Caco-2 (cell line): ENCODE results near the gene MAP3K13. TPM values are rescaled to one million over a fixed set of nuclear protein-coding genes. Genes with fewer than 3 reads are reported as not detected.
"Not testable (repeated sequence)": the region's sequence is repeated elsewhere in the genome, so short reads cannot be mapped to it uniquely, and the experiment has no call there.

Source experiments
- BruUV-seq: library from RNA; stranded (reverse); fragments of 400-500 nt; replicated peaks from 2 replicates; lab custom pipeline; 2021; lab: Mats Ljungman, UMichigan
- CTCF ChIA-PET: fragments of 300-600 bp; sonication (Branson Sonifier 250); formaldehyde crosslinking; loops from one replicate; lab custom pipeline; 2022; ENCODE audit warnings: antibody characterized with exemption; lab: Charles Lee
- POLR2A ChIA-PET: fragments of 300-600 bp; sonication (Branson Sonifier 250); formaldehyde crosslinking; loops from one replicate; lab custom pipeline; 2022; ENCODE audit warnings: antibody characterized with exemption; lab: Charles Lee
- DNase-seq, 2 experiments: peaks; one replicate each; pipeline versions ENCODE4 v3.0.0 to v3.0.0-alpha.2; 2020 to 2022
- H3K27me3 ChIP-seq: replicated peaks from 2 replicates; pipeline ENCODE4 v1.6.0; 2011; ENCODE audit warnings: low read length; ENCODE audit not compliant: control insufficient read depth, insufficient read depth
- H3K36me3 ChIP-seq: 2 replicates; pipeline ENCODE4 v1.5.1; 2011; ENCODE audit warnings: low read length; ENCODE audit not compliant: control insufficient read depth, insufficient read depth
- H3K4me1 ChIP-seq: fragments of 250-450 bp; sonication (Bioruptor Pico); 2 replicates; pipeline ENCODE4 v1.5.1; 2020; ENCODE audit warnings: mild to moderate bottlenecking
- H3K4me3 ChIP-seq: 2 replicates; pipeline ENCODE4 v1.5.1; 2011; ENCODE audit warnings: low read depth, mild to moderate bottlenecking, control low read depth, low read length
- H3K9me3 ChIP-seq: fragments of 250-450 bp; sonication (Bioruptor Pico); 2 replicates; pipeline ENCODE4 v1.5.1; 2020; ENCODE audit warnings: mild to moderate bottlenecking, moderate library complexity
- H3K27ac Mint-ChIP-seq: one replicate; pipeline ENCODE4 v1.8.0; 2022; ENCODE audit warnings: mixed read lengths; ENCODE audit not compliant: unreplicated experiment
- H3K27me3 Mint-ChIP-seq: one replicate; pipeline ENCODE4 v1.8.0; 2022; ENCODE audit warnings: mixed read lengths; ENCODE audit not compliant: insufficient read depth, unreplicated experiment
- H3K36me3 Mint-ChIP-seq: one replicate; pipeline ENCODE4 v1.8.0; 2022; ENCODE audit warnings: mild to moderate bottlenecking, mixed read lengths; ENCODE audit not compliant: insufficient read depth, unreplicated experiment
- H3K4me1 Mint-ChIP-seq: one replicate; pipeline ENCODE4 v1.8.0; 2022; ENCODE audit warnings: low read depth, mixed read lengths; ENCODE audit not compliant: unreplicated experiment
- H3K4me3 Mint-ChIP-seq: one replicate; pipeline ENCODE4 v1.8.0; 2022; ENCODE audit warnings: mild to moderate bottlenecking, moderate library complexity, mixed read lengths; ENCODE audit not compliant: unreplicated experiment
- H3K9me3 Mint-ChIP-seq: one replicate; pipeline ENCODE4 v1.8.0; 2022; ENCODE audit warnings: mixed read lengths; ENCODE audit not compliant: unreplicated experiment
- CTCF ChIP-seq, 2 experiments: fragments of 200-600 bp in 1 of 2; IDR thresholded peaks; 1 replicate in 1 of 2; 2 replicates in 1 of 2; pipeline versions ENCODE4 v1.5.1 to v1.8.0; 2011 to 2022; ENCODE audit warnings: antibody characterized with exemption in 1 of 2, control low read depth in 1 of 2, inconsistent platforms in 1 of 2, low read depth in 1 of 2, low read length in 1 of 2, mild to moderate bottlenecking in 1 of 2, moderate library complexity in 1 of 2; ENCODE audit not compliant: insufficient read depth in 1 of 2, severe bottlenecking in 1 of 2, unreplicated experiment in 1 of 2
- intact Hi-C: fragments of 100-400 bp; cut with micrococcal nuclease; formaldehyde crosslinking; loops from one replicate; pipeline ENCODE4 v1.10.0; 2022; ENCODE audit not compliant: unreplicated experiment
- total RNA-seq: library from RNA; stranded (reverse); gene quantifications from 2 replicates; pipeline ENCODE4 v1.2.3, GENCODE V29; 2022

Gene MAP3K13
- total RNA-seq, 1 experiment from 2014 or later = 20.1 TPM

DNA sequence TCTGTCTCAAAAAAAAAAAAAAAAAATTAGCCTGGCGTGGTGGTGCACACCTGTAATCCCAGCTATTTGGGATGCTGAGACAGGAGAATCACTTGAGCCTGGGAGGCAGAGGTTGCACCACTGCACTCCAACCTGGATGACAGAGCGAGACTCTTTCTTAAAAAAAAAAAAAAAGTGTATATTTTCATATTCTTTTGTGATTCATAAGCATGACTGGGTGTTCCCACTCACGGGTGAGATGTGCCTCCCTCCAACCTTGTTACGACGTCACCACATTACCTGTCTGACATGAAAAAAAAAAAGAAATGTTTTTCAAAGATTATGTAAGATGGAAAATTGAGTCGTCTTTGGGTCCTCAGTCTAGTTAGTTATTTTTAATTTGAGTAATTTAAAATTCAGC is 79.1 kb downstream of the MAP3K13 start:
- ChIA-PET POLR2A (no interaction called here), CTCF (interaction anchor here (0.7 kb wide), 1 partner anchor 421 kb away, joined by 6 read pairs; no protein-coding TSS in a partner anchor)
- BruUV-seq = no TSS peak
- Histone ChIP-seq H3K4me3 (no peak overlapping the region), H3K4me1 (no peaks in the 10 kb centered on the region), H3K36me3 (no peaks in the 10 kb centered on the region), H3K27me3 (no peaks in the 10 kb centered on the region), H3K9me3 (no peaks in the 10 kb centered on the region)
- Mint-ChIP-seq H3K27me3 (no peaks in the 10 kb centered on the region), H3K9me3 (no peaks in the 10 kb centered on the region), H3K4me1 (no peaks in the 10 kb centered on the region), H3K36me3 (no peaks in the 10 kb centered on the region), H3K27ac (no peak overlapping the region), H3K4me3 (no peak overlapping the region)
- TF ChIP-seq CTCF (IDR thresholded peaks at IDR 0.05; ENCODE audit: insufficient read depth in 1 of 2, low read depth in 1 of 2, low read length in 1 of 2, severe bottlenecking in 1 of 2, unreplicated experiment in 1 of 2) = no peak
- no peak for DNase-seq
- intact Hi-C loops = no loop called here

DNA sequence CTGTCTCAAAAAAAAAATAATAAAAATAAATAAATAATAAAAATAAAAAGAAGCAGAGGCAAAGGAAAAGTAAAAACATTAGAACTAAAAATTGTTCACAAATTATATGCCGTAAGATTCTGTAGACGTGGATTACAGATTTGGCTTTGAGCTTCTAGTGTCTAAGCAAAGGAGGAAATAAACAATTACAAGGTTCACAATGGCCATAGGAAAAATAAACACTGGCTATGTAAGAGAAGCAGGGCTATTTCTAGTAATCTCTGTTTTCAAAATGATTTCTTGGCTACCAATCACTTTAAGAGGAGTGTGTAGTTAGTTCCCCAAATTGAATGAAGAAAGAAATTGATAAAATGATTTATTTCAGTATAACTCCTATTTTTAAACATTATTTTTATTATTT is 81.4 kb downstream of the MAP3K13 start:
- no peak overlapping the region for H3K27ac Mint-ChIP-seq
- H3K9me3 Mint-ChIP-seq = no peaks in the 10 kb centered on the region
- no TSS peak for BruUV-seq
- Histone ChIP-seq H3K36me3 (no peaks in the 10 kb centered on the region), H3K9me3 (no peaks in the 10 kb centered on the region), H3K4me3 (no peak overlapping the region), H3K4me1 (no peaks in the 10 kb centered on the region), H3K27me3 (no peaks in the 10 kb centered on the region)
- no peak for DNase-seq
- intact Hi-C loops = no loop called here
- no peaks in the 10 kb centered on the region for H3K36me3 Mint-ChIP-seq
- no peak for TF ChIP-seq CTCF (IDR thresholded peaks at IDR 0.05; ENCODE audit: insufficient read depth in 1 of 2, low read depth in 1 of 2, low read length in 1 of 2, severe bottlenecking in 1 of 2, unreplicated experiment in 1 of 2)
- ChIA-PET POLR2A (no interaction called here), CTCF (no interaction called here)
- no peaks in the 10 kb centered on the region for H3K27me3 Mint-ChIP-seq
- no peaks in the 10 kb centered on the region for H3K4me1 Mint-ChIP-seq
- no peak overlapping the region for H3K4me3 Mint-ChIP-seq

GRCh38 chr3:185448107-185448506 is 85.2 kb downstream of the MAP3K13 start:
- no peak for DNase-seq
- Histone ChIP-seq H3K36me3 (no peaks in the 10 kb centered on the region), H3K9me3 (no peaks in the 10 kb centered on the region), H3K4me1 (no peaks in the 10 kb centered on the region), H3K4me3 (no peak overlapping the region), H3K27me3 (no peaks in the 10 kb centered on the region)
- Mint-ChIP-seq H3K9me3 (no peaks in the 10 kb centered on the region), H3K4me3 (no peak overlapping the region), H3K36me3 (peaks cover 6% of the 10 kb centered on the region), H3K4me1 (no peaks in the 10 kb centered on the region), H3K27me3 (no peaks in the 10 kb centered on the region), H3K27ac (no peak overlapping the region)
- TF ChIP-seq CTCF (IDR thresholded peaks at IDR 0.05; ENCODE audit: insufficient read depth in 1 of 2, low read depth in 1 of 2, low read length in 1 of 2, severe bottlenecking in 1 of 2, unreplicated experiment in 1 of 2) = no peak
- ChIA-PET POLR2A (no interaction called here), CTCF (no interaction called here)
- BruUV-seq = no TSS peak
- intact Hi-C loops = no loop called here

- BruUV-seq, H3K36me3 Mint-ChIP-seq: not testable (repeated sequence)
Measured at GRCh38 chr3:185451432-185451831, 88.5 kb downstream of the MAP3K13 start.

More at GRCh38 chr3:185451432-185451831, 88.5 kb downstream of the MAP3K13 start:
- H3K9me3 ChIP-seq, H3K27ac Mint-ChIP-seq, H3K4me1 Mint-ChIP-seq, H3K27me3 Mint-ChIP-seq, H3K4me3 ChIP-seq, DNase-seq, intact Hi-C loops, H3K9me3 Mint-ChIP-seq, H3K36me3 ChIP-seq, CTCF ChIA-PET, H3K27me3 ChIP-seq, POLR2A ChIA-PET, H3K4me1 ChIP-seq, H3K4me3 Mint-ChIP-seq: not testable (repeated sequence)
